Fibroblast of skin of back (primary cell): Measurements from ENCODE around the gene ICE2. TPM values are rescaled to one million over a fixed set of nuclear protein-coding genes. Genes with fewer than 3 reads are reported as not detected.

Source experiments
- DNase-seq: peaks from one replicate; pipeline ENCODE4 v3.0.0-alpha.2; 2013
- polyA plus RNA-seq, 2 experiments: library from polyadenylated mRNA; unstranded; fragments of 120-200 nt; gene quantifications; one replicate each; pipeline ENCODE4 v1.2.1, GENCODE V29; 2013; ENCODE audit not compliant: insufficient read length in 2 of 2

Gene ICE2, protein sequence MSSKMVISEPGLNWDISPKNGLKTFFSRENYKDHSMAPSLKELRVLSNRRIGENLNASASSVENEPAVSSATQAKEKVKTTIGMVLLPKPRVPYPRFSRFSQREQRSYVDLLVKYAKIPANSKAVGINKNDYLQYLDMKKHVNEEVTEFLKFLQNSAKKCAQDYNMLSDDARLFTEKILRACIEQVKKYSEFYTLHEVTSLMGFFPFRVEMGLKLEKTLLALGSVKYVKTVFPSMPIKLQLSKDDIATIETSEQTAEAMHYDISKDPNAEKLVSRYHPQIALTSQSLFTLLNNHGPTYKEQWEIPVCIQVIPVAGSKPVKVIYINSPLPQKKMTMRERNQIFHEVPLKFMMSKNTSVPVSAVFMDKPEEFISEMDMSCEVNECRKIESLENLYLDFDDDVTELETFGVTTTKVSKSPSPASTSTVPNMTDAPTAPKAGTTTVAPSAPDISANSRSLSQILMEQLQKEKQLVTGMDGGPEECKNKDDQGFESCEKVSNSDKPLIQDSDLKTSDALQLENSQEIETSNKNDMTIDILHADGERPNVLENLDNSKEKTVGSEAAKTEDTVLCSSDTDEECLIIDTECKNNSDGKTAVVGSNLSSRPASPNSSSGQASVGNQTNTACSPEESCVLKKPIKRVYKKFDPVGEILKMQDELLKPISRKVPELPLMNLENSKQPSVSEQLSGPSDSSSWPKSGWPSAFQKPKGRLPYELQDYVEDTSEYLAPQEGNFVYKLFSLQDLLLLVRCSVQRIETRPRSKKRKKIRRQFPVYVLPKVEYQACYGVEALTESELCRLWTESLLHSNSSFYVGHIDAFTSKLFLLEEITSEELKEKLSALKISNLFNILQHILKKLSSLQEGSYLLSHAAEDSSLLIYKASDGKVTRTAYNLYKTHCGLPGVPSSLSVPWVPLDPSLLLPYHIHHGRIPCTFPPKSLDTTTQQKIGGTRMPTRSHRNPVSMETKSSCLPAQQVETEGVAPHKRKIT
- 26.9 TPM for polyA plus RNA-seq (2013, experiment 1 of 2; ENCODE audit: insufficient read length)
- polyA plus RNA-seq (2013, experiment 2 of 2; ENCODE audit: insufficient read length), result 34.8 TPM

DNA sequence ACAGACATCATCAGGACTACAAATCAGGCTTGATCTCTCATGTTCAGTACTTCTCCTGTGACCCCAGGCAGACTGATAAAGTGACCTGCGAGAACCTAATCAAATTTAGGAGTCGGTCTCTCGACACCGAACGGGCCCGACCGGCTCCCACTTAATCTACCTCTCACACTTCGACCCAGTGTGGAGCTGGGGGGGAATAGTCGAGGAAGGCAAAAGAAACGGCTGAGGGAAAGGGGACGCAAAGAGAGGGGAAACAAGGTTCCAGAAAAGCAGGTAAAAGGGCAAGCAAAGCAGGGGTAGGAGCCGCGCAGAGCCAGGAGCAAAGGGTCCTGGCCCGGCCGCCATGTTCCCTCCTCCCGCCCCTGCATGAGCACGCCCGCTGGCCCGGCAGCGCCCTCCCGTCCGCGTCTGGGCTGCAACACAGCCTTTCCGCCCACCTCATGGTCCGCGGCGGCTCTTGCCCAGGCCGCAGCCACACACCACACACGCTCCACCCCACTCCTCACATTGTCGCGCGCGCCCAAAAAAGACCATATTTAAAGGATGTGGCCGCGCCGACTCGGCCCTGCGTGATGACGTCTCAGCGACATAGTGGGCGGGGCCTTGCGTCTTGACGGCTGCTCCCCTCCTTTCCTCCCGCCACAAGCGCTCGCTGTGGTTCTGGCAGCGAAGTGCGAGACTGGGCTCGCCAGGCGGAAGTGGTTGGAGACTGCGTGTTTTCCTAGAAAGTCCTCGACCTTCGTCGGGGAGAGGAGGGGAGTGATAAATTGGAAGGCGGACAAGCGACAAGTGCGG is at the start of gene ICE2:
Gene ICE2 (minus strand): TSS at position 577 of the 795 bp plus-strand sequence. CDS start 1,165 bp downstream, outside the sequence.
- DNase-seq, result peak; percentile 94

DNA sequence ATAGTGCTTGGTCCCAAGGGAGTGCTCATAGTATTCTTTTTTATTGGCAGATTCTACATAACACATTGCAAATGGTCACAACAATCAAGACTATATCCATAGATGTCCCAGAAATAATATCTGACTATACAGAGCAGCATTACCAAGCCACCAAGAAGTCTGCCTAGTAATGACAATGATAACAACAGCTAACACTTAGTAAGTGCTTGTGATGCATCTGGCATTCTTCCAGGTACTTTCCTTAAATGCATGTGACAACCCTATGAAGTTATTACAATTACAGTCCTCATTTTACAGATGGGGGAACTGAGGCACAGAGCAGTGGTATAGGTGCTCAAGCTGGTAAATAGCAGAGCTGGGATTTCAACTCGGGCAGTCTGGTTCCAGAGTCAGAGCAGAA is 49.6 kb upstream of the ICE2 start:
- no peak for DNase-seq

DNA sequence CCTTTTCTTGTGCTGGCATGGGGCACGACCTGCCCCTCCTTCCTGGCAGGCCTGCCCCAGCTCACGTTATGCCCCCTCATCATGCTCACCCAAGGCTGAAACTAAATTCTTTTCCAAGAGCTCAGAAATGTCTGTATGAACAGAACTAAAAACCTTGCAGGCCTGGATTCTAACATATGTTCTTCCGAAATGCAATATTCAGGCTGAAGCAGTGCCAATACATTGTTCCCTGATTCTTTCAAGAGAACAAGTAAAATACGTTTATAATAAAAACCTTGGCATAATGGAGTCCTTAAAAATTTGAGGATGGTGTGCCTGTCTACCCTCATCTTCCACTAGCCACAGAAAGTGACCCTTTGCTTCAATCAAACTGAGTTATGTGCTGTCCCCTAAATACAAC is 48.5 kb upstream of the ICE2 start:
- no peak for DNase-seq

DNA sequence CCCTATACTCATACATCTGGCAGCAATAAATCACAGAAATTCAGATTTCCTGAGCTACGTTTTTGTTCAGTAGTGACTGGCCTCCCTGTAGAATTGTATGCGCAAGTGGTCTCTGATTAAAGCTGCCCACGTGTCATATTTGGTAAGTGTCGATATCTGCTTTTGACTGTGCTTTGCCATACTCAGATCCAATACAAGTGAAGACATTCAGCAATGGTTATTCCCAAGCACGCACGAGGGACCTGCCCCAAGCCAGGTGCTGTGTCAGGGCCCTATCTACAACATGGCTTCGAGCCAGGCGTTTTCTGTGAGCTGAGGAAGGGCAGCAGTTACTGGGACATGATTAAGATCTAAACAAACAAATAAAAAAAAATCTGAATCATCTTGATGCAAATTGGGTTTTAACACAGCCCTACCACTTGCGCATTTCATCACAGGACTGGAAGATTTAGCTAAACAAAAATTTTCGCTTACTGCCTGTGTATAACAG is 47.2 kb upstream of the ICE2 start:
- DNase-seq, result no peak

DNA sequence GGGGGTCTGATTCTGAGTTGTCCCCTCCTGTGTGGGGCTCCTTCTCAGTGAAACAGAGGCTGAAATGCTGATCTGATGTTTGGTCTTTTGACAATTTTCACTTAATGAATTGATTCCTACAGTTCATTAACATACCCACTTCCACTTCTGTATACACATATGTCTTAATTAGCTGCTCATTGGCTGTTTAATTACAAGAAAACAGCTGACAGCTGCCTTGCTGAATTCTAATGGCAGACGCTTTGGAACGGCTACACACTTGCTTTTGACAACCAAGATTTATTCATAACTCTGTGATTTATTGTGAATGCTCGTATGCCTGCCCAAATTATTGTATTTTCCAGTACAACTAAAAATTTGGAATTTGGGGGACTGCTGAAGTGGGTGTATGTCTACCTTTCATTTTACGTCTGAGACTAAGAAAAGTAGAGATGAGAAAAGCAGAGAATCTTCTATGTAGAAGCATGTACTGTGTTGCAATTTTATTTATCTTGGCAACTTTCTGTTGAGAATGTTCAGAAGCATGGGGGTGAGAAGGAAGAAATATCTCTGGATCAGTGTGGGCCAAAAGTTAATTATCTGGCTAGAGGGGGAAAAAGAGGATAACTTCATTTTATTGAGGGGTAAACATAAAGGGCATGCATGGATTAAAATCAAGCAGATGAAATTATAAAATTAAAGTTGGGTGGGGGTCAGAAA is 46.5 kb upstream of the ICE2 start:
- no peak for DNase-seq

DNA sequence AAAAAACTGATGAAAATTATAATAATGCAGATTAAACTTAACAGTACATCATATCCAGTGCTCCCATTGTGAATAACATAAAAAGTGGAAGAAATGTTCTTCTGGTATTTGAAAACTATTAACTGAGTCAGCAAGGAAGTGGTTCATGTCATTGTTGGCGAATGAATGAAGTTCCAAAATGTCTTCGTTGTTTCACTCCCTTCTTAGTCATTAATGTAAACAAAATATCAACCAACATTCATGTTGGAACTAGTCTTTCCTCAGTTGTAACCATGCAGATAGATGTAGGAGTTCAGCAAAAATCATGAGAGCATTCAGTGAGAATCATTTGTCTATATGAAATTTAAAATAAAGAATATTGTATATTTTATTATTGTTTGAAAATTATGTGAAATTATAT is 44.1 kb upstream of the ICE2 start:
- DNase-seq, result peak; percentile 62

DNA sequence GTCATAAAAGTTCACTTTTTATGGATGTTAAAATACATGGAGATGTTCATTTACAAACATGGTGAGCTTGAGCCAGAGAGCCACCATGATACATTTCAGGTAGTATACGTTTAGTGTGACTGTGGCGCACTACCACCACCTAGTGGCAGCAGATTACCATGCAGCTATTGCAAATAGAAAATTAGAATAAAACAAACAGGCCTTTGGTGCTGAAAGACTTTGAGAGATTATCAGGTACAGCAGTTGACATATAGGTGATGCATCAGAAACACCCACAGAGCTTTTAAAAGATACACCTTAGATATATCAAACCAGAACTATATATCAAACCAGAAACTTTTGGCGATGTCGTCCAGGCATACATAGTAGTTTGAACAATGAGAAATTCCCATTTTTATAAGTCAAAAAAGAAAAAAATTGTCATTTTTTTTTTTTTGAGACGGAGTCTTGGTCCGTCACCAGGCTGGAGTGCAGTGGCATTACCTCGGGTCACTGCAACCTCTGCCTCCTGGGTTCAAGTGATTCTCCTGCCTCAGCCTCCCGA is 42.0 kb upstream of the ICE2 start:
- DNase-seq, result peak; percentile 51

DNA sequence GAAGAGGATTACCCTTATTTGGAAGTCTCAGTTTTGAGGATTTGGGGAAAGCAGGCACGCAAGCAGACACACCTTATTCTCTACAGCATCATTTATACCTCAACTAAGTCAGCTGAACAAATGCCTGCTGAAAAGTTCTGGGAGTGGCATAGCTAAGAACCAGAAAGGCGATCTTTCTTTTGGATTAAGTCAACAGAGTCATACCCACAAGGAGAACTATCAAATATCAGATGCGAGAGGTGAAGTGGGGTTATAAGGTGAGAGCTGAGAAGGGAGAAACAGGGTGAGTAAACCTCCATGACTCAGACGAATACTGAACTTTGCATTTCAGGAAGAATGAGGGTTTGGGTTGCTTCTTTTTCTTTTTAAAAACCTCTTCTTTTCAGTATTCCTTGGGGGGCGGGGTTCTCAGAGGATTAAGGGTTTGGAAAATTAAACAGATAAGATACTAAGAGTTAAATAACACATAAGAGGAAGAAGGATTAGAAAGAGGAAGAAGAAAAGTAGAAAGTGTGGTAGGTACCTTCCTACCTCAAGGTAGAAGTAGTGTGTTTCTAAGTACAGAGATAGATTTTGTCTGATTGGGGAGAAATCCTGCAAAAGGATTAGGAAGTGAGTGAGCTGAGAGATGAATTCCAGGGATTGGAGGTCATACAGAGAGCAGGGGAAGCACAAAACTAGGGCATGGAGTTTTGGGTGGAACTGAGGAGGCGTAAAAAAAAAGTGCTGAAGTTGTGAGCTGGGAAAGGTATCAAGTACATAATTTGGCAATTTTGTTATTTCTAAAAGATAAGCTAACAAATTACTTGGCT is 41.3 kb upstream of the ICE2 start:
- peak; percentile 17 for DNase-seq

DNA sequence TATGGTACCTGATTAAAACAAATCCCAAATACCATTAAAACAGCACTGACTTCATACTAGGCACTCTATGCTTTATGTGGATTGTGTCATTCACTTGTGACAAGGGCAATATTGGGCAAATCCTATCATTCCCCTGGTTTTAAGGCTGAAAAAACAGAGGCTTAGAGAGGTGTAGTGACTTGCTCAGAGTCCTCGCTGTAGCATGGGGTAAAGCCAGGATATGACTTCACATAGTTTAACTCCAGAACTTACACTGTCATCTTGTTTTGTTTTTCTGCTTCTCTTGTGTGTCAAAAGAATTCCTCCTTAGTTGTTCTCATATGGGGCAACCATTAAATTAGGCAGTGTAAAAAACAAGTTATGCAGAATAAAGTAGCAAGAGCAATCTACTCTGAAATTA is 40.3 kb upstream of the ICE2 start:
- peak; percentile 52 for DNase-seq

DNA sequence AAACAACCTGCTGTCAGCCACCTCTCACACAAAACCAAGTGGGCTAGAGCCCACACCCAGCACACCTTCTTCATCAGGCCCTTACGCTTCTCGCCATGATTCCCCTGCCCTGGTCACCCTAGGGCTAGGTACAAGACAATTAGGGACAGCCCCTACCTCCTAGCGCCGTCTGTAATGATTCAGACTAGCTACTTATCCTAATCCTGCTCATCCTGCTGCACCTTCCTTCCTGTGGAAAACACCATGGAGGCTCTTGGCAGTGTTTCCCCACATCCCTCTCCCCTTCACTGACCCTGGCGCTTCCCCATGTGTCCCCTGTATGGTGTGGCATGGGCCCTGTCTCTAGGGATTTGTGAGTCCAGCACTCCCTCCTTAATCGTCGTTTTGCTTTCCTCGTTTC is 39.6 kb upstream of the ICE2 start:
- no peak for DNase-seq

DNA sequence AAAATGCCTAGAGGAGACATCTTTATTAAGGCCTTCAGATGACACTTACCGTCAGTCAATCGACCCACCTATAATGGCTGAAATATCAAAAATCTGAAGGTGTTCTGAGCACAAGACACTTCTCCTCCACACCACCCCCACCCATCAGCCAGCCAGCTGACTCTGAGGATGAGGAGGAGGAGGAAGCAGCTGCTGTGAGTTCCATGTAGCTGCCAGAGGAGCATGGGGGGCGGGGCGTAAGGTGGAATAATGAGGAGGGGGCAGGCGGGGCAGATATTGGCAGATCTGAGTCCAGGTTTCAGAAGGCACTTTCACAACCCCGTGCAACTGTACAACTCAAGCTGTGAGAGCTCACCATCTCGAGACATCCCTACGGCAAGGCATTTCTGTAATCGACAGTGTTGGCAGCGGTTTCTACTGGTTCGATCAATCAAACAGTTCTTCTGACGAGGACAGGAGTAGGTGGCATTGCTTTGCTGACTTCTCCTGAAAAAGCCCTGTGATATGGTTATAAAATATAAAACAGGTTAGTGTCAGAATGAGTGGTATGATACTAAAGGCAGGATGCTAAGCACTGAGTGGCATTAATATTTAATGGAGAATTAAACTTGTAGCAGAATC is 35.4 kb upstream of the ICE2 start:
- no peak for DNase-seq

DNA sequence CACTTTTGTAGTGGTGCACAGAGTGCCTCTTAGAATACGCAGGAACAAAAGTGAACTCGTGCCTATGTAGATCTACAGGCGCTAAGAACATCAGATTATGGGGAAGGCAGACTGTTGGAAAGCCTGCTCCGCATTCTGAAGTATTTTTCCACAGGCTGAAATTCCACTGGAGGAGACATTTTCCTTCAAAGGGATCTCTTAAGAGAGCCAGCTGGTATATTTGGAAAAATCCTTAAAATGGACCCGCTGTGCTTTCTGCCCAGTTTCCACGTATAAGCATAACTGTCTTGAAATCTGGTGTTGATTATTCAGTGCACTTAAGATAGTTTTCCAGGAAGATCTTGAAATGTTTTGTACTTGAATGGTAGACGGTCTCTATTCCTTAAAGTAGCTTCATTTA is 34.7 kb upstream of the ICE2 start:
- DNase-seq, result no peak

DNA sequence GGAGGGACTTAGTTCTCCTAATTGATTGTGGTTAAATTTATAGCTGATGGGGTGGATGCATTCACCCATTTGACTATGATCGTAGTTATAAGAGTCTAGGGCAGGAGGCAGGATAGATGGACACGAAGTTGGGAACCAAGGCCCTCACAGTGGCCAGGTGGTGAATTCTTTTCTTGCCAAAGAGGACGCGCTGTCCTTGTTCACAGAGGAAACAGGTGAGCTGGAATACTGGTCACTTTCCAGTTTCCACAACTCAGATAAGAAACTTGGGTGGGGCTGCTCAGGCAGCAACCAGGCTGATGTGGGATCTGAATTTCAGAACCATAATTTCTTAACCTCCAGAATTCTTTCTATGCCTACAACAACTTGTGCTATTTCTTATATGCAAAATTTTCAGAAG is 34.0 kb upstream of the ICE2 start:
- no peak for DNase-seq

DNA sequence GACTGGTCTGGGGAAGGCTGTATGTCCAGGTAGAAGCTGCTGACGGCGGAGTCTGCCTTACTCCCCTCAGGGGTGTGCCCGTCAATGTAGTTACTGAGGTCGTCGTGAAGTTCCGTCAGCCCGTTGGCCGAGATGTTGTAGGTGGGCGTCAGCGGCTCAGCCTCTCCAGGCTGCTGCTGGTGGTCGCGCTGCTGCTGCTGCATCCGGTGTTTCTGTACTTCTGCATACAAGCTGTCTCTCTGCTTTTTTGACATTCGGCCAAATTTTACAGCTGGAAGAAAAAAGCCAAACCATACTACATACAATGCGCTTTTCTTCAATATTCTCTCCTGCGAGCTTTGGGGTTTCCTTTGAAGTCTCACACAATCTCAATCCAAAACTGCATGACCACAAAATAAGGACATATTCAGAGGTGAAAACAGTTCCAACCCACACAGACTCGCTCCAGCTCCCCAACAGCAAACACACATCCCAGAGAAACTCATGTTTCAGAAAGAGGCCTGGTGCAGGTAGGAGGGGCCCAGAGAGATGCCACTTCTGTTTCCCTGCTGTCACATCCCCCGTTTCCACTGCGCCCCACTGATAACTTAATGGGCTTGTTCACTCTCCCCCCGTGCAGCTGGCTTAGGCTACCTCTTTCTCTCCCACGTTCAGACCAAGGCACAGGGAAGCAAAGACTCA is 32.5 kb upstream of the ICE2 start:
- no peak for DNase-seq

DNA sequence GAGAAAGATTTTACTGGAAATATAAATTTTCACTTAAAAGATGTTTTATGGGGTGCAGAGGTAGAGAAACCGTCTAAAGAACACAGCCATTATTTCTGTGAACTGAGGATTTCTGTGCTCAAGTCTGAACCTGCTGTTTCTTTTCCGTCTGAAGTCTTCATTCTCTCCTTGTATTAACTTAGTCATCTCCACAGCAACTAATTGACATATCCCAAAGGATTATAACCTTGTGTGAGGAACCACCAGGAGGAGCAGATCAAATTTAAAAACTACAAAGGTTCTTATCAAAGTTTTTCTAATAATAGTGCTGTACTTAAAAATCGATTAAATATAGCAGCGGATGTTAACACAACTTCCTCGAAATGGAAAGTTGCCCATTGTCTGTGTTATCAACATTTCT is 31.1 kb upstream of the ICE2 start:
- no peak for DNase-seq

DNA sequence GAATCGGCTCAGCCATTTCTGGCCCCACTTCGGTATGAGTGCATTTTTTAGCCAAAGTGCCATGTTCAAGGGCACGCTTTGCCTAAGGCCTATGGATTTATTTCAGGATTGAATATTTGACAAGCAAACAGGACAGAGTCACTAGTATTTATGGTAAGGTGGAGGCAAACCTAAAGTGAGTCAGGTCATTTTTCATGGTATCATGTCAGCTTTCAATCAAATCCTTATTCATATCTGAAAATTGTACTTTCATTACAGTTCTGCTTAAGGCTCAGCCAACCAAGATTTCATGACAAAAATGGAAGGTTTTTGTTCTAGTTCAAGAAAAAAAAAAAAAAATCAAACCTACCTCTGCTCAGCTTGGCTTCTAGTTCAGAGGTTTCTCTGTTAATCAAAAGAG is 30.5 kb upstream of the ICE2 start:
- DNase-seq, result no peak

DNA sequence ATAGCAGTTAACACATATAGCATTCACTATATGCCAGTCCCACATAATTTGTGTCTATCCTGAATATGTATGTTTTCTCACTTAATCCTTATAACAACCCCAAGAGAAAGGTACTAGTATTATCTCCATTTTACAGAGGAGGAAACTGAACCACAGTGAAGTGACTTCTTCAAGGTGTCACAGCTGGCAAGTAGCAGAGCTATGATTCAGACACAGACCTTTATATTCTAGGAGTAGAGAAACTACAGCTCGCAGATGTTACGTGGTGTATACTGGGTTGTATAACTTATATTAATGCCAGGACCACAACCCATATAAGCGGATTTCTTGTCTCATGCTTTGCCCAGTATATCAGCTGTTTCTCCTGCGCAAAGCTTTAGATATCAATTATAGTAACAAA is 29.5 kb upstream of the ICE2 start:
- no peak for DNase-seq

DNA sequence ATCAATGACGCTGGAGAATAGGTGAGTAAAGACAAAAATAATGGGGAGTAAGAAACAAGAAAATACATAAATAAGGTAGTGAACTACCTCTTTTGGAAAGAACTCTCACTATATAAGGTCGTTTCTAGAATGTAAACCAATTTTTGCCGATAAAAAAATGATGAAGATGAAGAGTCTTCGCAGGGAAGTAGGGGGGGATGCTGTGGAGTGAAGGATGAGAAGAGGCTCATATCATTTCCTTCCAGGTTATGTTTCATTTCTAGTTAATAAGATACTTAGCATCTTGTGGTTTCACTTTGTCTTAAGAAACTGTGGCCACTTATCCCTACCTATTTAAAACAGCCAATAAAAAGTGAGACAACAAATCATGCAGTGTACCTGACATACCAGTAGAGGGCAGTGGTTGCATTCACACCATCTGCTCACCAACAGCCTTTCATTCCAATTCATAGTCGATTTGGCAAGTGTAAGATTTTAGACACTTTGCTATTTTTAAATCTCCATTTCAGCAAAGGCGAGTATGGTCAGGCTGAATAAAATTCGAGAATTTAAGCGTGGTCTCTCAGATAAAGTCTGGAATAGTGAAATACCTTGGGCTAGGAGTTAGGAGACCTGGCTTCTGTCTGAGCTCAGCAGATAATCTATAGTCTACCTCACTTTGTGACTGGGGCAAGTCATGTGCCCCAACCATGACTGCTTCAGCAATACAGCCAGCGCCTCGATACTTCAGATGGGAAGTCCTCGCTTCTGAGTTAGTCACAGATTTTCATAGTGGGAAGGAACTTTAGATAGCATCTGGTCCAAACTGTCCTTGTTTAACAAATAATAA is 28.9 kb upstream of the ICE2 start:
- DNase-seq, result peak; percentile 64

DNA sequence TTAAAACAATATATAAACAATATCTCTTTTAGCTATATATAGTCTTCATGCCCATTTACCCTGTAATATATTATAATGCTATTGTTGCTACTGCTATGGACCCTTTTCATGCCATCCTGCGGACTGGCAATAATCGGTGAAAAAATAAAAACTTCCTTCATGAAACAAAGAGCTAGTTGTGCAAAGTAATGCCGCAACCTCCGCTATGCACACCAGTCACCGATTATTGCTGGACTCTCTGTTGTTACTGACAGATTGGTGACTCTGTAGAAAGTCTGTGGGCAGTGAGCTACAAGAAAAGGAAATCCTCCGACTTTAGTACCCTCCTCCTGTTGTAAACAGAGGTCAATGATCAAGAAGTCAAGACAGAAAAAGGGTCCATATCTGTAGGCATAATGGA is 17.9 kb upstream of the ICE2 start:
- DNase-seq, result no peak
